Measurements from ENCODE around the gene PCGF5. TPM values are rescaled to one million over a fixed set of nuclear protein-coding genes. Genes with fewer than 3 reads are reported as not detected.
A peak's percentile ranks its signal among the peaks of the same experiment; 100 is the strongest.

The PCGF5 gene
- polyA plus RNA-seq, 1 of the 3 experiments (the other 2 are of a cell fraction) = 14.5 TPM

DNA sequence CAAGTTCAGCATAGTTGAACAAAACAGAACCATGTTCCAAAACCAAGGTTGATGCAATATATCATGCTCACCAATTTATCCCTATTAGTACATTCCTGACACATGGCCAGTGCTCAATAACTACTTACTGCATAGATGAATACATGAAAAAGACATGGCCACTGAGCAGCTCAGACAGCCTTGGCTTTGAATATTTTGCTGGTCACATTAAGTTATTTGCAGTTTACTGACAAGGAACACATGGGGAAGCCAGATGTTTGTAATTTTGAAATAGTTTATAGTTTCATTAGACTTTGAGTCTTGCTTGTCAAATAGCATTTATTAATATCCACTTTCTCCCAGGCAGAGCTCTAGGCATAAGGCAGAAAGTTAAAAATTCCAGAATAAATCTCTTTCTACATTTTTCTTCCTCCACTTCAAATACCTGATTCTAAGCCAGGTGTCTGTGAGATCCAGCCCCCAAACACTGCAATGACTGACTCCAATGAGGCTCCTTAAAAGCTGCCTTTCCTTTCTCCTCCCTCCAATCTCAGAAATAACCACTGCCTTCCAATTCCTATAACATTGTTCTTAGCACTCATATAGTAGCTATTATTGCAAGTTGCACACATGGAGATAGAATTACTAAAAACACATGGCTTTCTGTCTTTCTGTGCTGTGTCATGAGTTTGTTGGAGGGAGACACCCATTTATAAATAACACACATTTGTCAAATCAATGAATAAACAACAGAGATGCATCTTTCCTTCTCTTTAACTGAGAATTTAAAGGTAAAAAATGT is 91.3 kb downstream of the PCGF5 start:
- Histone ChIP-seq H3K36me3 (replicated peaks in 1 of 2; ENCODE audit: control insufficient read depth in 1 of 2, insufficient read depth in 2 of 2, low read length in 1 of 2) (no peaks in the 10 kb centered on the region), H3K27me3 (ENCODE audit: insufficient read depth) (no peaks in the 10 kb centered on the region), H2AFZ (ENCODE audit: low read depth) (no peak overlapping the region), H3K9me3 (no peaks in the 10 kb centered on the region), H3K4me1 (ENCODE audit: control insufficient read depth in 1 of 2, insufficient read depth in 2 of 2, low read depth in 1 of 2, low read length in 1 of 2) (peaks cover 3 to 14% of the 10 kb centered on the region in 2 experiments; a peak in 2 of 4 replicates), H3K9ac (no peak overlapping the region), H3K79me2 (ENCODE audit: insufficient read depth) (no peaks in the 10 kb centered on the region), H3F3A (replicated peaks; ENCODE audit: insufficient read depth) (peaks cover 5% of the 10 kb centered on the region), H4K20me1 (ENCODE audit: insufficient read depth) (no peaks in the 10 kb centered on the region), H3K4me3 (ENCODE audit: low read depth in 2 of 2, low read length in 1 of 2) (no peak overlapping the region), H3K27ac (ENCODE audit: low read depth in 2 of 2, low read length in 1 of 2) (peak overlapping the region; percentile 28 to 72; a peak in 2 of 4 replicates), H3K9me2 (no peaks in the 10 kb centered on the region), H3K4me2 (no peak overlapping the region)
- CTCF ChIA-PET = interaction anchor here (0.7 to 2.1 kb wide), 4 partner anchors 13 to 324 kb away, joined by 3 to 11 read pairs (median 4); no protein-coding TSS in a partner anchor
- TF ChIP-seq NRF1 (IDR thresholded peaks at IDR 0.05; ENCODE audit: low read depth, low read length) (no peak), FOSL2 (IDR thresholded peaks at IDR 0.05; ENCODE audit: borderline replicate concordance, low read depth) (peak; percentile 24; the same call in 1 of the 2 replicates), JUND (IDR thresholded peaks at IDR 0.05) (peak; percentile 17; the same call in 1 of the 2 replicates), SMC3 (IDR thresholded peaks at IDR 0.05; ENCODE audit: low read depth, low read length) (no peak), TCF12 (IDR thresholded peaks at IDR 0.05) (peak; percentile 66), POLR2AphosphoS5 (IDR thresholded peaks at IDR 0.05; ENCODE audit: low read depth, low read length) (peak; percentile 45; the same call in 1 of the 2 replicates), EP300 (IDR thresholded peaks at IDR 0.05; ENCODE audit: borderline replicate concordance in 1 of 2, low read depth in 1 of 2, low read length in 1 of 2) (peak in 1 of 2 experiments; percentile 35; a peak in 1 of 4 replicates)
- TF ChIP-seq, protein P1, sequence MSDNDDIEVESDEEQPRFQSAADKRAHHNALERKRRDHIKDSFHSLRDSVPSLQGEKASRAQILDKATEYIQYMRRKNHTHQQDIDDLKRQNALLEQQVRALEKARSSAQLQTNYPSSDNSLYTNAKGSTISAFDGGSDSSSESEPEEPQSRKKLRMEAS (IDR thresholded peaks at IDR 0.05; ENCODE audit: low read depth) = 0 out of 2 replicates have a peak, but pooled peaks have one; percentile 22
- TF ChIP-seq, protein P2, sequence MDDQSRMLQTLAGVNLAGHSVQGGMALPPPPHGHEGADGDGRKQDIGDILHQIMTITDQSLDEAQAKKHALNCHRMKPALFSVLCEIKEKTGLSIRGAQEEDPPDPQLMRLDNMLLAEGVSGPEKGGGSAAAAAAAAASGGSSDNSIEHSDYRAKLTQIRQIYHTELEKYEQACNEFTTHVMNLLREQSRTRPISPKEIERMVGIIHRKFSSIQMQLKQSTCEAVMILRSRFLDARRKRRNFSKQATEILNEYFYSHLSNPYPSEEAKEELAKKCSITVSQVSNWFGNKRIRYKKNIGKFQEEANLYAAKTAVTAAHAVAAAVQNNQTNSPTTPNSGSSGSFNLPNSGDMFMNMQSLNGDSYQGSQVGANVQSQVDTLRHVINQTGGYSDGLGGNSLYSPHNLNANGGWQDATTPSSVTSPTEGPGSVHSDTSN (IDR thresholded peaks at IDR 0.05) = peak; percentile 67
- DNase-seq = no peak
- POLR2A ChIA-PET = no interaction called here

DNA sequence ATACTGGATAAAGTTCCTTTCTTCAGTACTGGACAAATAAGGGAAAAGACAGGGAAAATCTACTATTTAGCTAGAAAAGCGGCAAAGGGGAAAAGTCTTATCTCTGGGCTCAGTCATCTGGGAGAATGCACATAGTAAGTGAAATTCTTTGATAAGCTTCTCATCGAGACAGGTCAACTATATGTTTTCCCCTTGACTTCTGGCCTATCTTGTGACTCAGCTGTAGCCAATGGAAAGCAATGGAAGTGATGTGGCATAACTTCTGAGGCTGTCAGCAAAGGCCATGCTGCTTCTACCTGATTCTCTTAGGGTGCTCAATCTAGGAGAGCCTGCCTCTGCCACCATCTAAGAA is 91.9 kb downstream of the PCGF5 start:
- no peaks in the 10 kb centered on the region for H3K9me2 ChIP-seq
- ChIA-PET CTCF (interaction anchor here (0.7 to 2.1 kb wide), 3 partner anchors 14 to 323 kb away, joined by 3 to 11 read pairs (median 5); no protein-coding TSS in a partner anchor), POLR2A (no interaction called here)
- H3F3A ChIP-seq (replicated peaks; ENCODE audit: insufficient read depth) = peaks cover 5% of the 10 kb centered on the region
- H3K4me2 ChIP-seq = no peak overlapping the region; the same call in 1 of the 2 replicates
- no peaks in the 10 kb centered on the region for H3K27me3 ChIP-seq (ENCODE audit: insufficient read depth)
- H2AFZ ChIP-seq (ENCODE audit: low read depth) = no peak overlapping the region
- WGBS (ENCODE audit: low lambda C conversion rate) = 67% methylated on average over 2 of the region's 2 CpGs
- H3K79me2 ChIP-seq (ENCODE audit: insufficient read depth) = no peaks in the 10 kb centered on the region
- H3K4me3 ChIP-seq (ENCODE audit: low read depth in 2 of 2, low read length in 1 of 2) = no peak overlapping the region
- H3K4me1 ChIP-seq (ENCODE audit: control insufficient read depth in 1 of 2, insufficient read depth in 2 of 2, low read depth in 1 of 2, low read length in 1 of 2) = peaks cover 3 to 14% of the 10 kb centered on the region in 2 experiments; a peak in 2 of 4 replicates
- no peaks in the 10 kb centered on the region for H4K20me1 ChIP-seq (ENCODE audit: insufficient read depth)
- H3K9ac ChIP-seq = no peak overlapping the region
- H3K9me3 ChIP-seq = no peaks in the 10 kb centered on the region
- H3K27ac ChIP-seq (ENCODE audit: low read depth in 2 of 2, low read length in 1 of 2) = peak overlapping the region; percentile 28 to 72; a peak in 2 of 4 replicates
- no peak for DNase-seq
- H3K36me3 ChIP-seq (replicated peaks in 1 of 2; ENCODE audit: control insufficient read depth in 1 of 2, insufficient read depth in 2 of 2, low read length in 1 of 2) = no peaks in the 10 kb centered on the region
- TF ChIP-seq NRF1 (IDR thresholded peaks at IDR 0.05; ENCODE audit: low read depth, low read length) (no peak), CHD2 (IDR thresholded peaks at IDR 0.05; ENCODE audit: low read length, partially characterized antibody) (no peak), SIN3A (IDR thresholded peaks at IDR 0.05; ENCODE audit: borderline replicate concordance, low read depth, low read length) (no peak), RFX5 (IDR thresholded peaks at IDR 0.05; ENCODE audit: low read length) (no peak), EZH2phosphoT487 (IDR thresholded peaks at IDR 0.05; ENCODE audit: borderline replicate concordance, low read depth) (no peak), RCOR1 (IDR thresholded peaks at IDR 0.05; ENCODE audit: low read length) (no peak), JUND (IDR thresholded peaks at IDR 0.05) (no peak), GATA2 (CRISPR knock-in tag; IDR thresholded peaks at IDR 0.05) (no peak), NFIC (IDR thresholded peaks at IDR 0.05; ENCODE audit: borderline replicate concordance) (no peak), EP300 (IDR thresholded peaks at IDR 0.05; ENCODE audit: borderline replicate concordance in 1 of 2, low read depth in 1 of 2, low read length in 1 of 2) (no peak), RXRA (IDR thresholded peaks at IDR 0.05; ENCODE audit: borderline replicate concordance, low read depth) (no peak), GABPA (IDR thresholded peaks at IDR 0.05; ENCODE audit: low read depth) (no peak), POLR2AphosphoS5 (IDR thresholded peaks at IDR 0.05; ENCODE audit: low read depth, low read length) (no peak)
- TF ChIP-seq, protein P3, sequence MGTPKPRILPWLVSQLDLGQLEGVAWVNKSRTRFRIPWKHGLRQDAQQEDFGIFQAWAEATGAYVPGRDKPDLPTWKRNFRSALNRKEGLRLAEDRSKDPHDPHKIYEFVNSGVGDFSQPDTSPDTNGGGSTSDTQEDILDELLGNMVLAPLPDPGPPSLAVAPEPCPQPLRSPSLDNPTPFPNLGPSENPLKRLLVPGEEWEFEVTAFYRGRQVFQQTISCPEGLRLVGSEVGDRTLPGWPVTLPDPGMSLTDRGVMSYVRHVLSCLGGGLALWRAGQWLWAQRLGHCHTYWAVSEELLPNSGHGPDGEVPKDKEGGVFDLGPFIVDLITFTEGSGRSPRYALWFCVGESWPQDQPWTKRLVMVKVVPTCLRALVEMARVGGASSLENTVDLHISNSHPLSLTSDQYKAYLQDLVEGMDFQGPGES (IDR thresholded peaks at IDR 0.05; ENCODE audit: low read depth, low read length) = no peak
- TF ChIP-seq, protein P4, sequence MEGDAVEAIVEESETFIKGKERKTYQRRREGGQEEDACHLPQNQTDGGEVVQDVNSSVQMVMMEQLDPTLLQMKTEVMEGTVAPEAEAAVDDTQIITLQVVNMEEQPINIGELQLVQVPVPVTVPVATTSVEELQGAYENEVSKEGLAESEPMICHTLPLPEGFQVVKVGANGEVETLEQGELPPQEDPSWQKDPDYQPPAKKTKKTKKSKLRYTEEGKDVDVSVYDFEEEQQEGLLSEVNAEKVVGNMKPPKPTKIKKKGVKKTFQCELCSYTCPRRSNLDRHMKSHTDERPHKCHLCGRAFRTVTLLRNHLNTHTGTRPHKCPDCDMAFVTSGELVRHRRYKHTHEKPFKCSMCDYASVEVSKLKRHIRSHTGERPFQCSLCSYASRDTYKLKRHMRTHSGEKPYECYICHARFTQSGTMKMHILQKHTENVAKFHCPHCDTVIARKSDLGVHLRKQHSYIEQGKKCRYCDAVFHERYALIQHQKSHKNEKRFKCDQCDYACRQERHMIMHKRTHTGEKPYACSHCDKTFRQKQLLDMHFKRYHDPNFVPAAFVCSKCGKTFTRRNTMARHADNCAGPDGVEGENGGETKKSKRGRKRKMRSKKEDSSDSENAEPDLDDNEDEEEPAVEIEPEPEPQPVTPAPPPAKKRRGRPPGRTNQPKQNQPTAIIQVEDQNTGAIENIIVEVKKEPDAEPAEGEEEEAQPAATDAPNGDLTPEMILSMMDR (IDR thresholded peaks at IDR 0.05) = no peak
